IMR-90 (cell line): ENCODE data around the gene MAPKAPK5. TPM values are rescaled to one million over a fixed set of nuclear protein-coding genes. Genes with fewer than 3 reads are reported as not detected.

Experiments
- ATAC-seq: fragments of 200-7000 bp; cut with Tn5 transposase; 2 replicates; pipeline ENCODE4 v1.9.1; 2020; ENCODE audit warnings: low read depth, mild to moderate bottlenecking, moderate library complexity
- BruUV-seq: library from RNA; stranded (reverse); fragments of 400-500 nt; replicated peaks from 2 replicates; lab custom pipeline; 2021; lab: Mats Ljungman, UMichigan
- CTCF ChIA-PET: fragments of 300-600 bp; formaldehyde crosslinking; extraction: SDS; loops from one replicate; lab custom pipeline; 2021; ENCODE audit warnings: antibody characterized with exemption; lab: Yijun Ruan, JAX
- POLR2A ChIA-PET: fragments of 300-600 bp; sonication (Branson Sonifier 250); formaldehyde crosslinking; loops from one replicate; lab custom pipeline; 2022; ENCODE audit warnings: antibody characterized with exemption; ENCODE audit not compliant: unreplicated experiment; lab: Charles Lee
- DNase-seq: peaks from one replicate; pipeline ENCODE4 v3.0.0; 2013
- H2AFZ ChIP-seq: replicated peaks from 2 replicates; pipeline ENCODE3; 2013; ENCODE audit warnings: low read length, mild to moderate bottlenecking; ENCODE audit not compliant: poor library complexity
- H2AK5ac ChIP-seq: 2 replicates; pipeline ENCODE4 v1.6.1; 2013; ENCODE audit warnings: low read depth, low read length, inconsistent platforms
- H2AK9ac ChIP-seq: replicated peaks from 2 replicates; pipeline ENCODE3; 2013; ENCODE audit warnings: mild to moderate bottlenecking, low read depth, low read length, moderate library complexity; ENCODE audit not compliant: poor library complexity
- H2BK120ac ChIP-seq: 2 replicates; pipeline ENCODE4 v1.6.1; 2013; ENCODE audit warnings: low read depth, low read length, inconsistent platforms
- H2BK15ac ChIP-seq: 3 replicates; pipeline ENCODE4 v1.6.1; 2013; ENCODE audit warnings: low read depth, low read length, inconsistent platforms
- H2BK20ac ChIP-seq: 2 replicates; pipeline ENCODE4 v1.6.1; 2013; ENCODE audit warnings: low read depth, mild to moderate bottlenecking, inconsistent platforms, low read length, moderate library complexity
- H2BK5ac ChIP-seq: 2 replicates; pipeline ENCODE4 v1.6.1; 2013; ENCODE audit warnings: mild to moderate bottlenecking, low read depth, low read length, inconsistent platforms; ENCODE audit not compliant: poor library complexity, severe bottlenecking
- H3K14ac ChIP-seq: replicated peaks from 2 replicates; pipeline ENCODE4 v1.6.1; 2013; ENCODE audit warnings: low read depth, low read length, inconsistent platforms
- H3K18ac ChIP-seq: 2 replicates; pipeline ENCODE4 v1.6.1; 2013; ENCODE audit warnings: low read depth, low read length, control low read depth
- H3K23ac ChIP-seq: 2 replicates; pipeline ENCODE4 v1.6.1; 2013; ENCODE audit warnings: low read depth, low read length, inconsistent platforms
- H3K27ac ChIP-seq: 2 replicates; pipeline ENCODE4 v1.5.1; 2013; ENCODE audit warnings: mild to moderate bottlenecking, control low read depth, low read length; ENCODE audit not compliant: insufficient read depth
- H3K27me3 ChIP-seq: 2 replicates; pipeline ENCODE4 v1.6.1; 2013; ENCODE audit warnings: low read length; ENCODE audit not compliant: control insufficient read depth, insufficient read depth
- H3K36me3 ChIP-seq: 2 replicates; pipeline ENCODE4 v1.6.1; 2013; ENCODE audit warnings: low read length, mixed read lengths; ENCODE audit not compliant: control insufficient read depth, insufficient read depth
- H3K4ac ChIP-seq: 2 replicates; pipeline ENCODE4 v1.6.1; 2013; ENCODE audit warnings: low read depth, low read length, inconsistent platforms
- H3K4me1 ChIP-seq: 2 replicates; pipeline ENCODE4 v1.6.1; 2013; ENCODE audit warnings: low read length, mixed read lengths; ENCODE audit not compliant: control insufficient read depth, insufficient read depth
- H3K4me2 ChIP-seq: 2 replicates; pipeline ENCODE4 v1.6.1; 2013; ENCODE audit warnings: low read depth, mild to moderate bottlenecking, control low read depth, low read length, moderate library complexity
- H3K4me3 ChIP-seq: 2 replicates; pipeline ENCODE4 v1.5.1; 2013; ENCODE audit warnings: low read depth, mild to moderate bottlenecking, control low read depth, low read length, moderate library complexity; ENCODE audit not compliant: insufficient read depth
- H3K56ac ChIP-seq: 2 replicates; pipeline ENCODE4 v1.6.1; 2013; ENCODE audit warnings: low read length, inconsistent platforms; ENCODE audit not compliant: insufficient read depth; ENCODE audit errors: extremely low read depth
- H3K79me1 ChIP-seq, 2 experiments: 2 replicates each; pipeline ENCODE4 v1.6.1; 2013; ENCODE audit warnings: low read length in 2 of 2, inconsistent platforms in 1 of 2, low read depth in 1 of 2
- H3K9ac ChIP-seq: 2 replicates; pipeline ENCODE4 v1.6.1; 2013; ENCODE audit warnings: low read depth, low read length, control low read depth
- H3K9me1 ChIP-seq: 2 replicates; pipeline ENCODE4 v1.6.1; 2013; ENCODE audit warnings: low read length, inconsistent platforms; ENCODE audit not compliant: insufficient read depth
- H3K9me3 ChIP-seq: 2 replicates; pipeline ENCODE4 v1.6.1; 2013; ENCODE audit warnings: low read length; ENCODE audit not compliant: control insufficient read depth, insufficient read depth
- H4K20me1 ChIP-seq: 2 replicates; pipeline ENCODE4 v1.6.1; 2013; ENCODE audit warnings: low read length, inconsistent platforms; ENCODE audit not compliant: insufficient read depth
- H4K5ac ChIP-seq: 2 replicates; pipeline ENCODE4 v1.6.1; 2013; ENCODE audit warnings: mild to moderate bottlenecking, low read depth, low read length, control low read depth
- H4K8ac ChIP-seq, 2 experiments: 2 replicates each; pipeline ENCODE4 v1.6.1; 2013; ENCODE audit warnings: low read depth in 2 of 2, low read length in 2 of 2, control low read depth in 1 of 2, inconsistent platforms in 1 of 2
- H4K91ac ChIP-seq: 2 replicates; pipeline ENCODE4 v1.6.1; 2013; ENCODE audit warnings: low read depth, low read length, inconsistent platforms; ENCODE audit not compliant: insufficient read depth
- MAZ ChIP-seq: IDR thresholded peaks from 2 replicates; pipeline ENCODE4 v1.6.1; 2012; ENCODE audit warnings: low read depth, mild to moderate bottlenecking, low read length, improper control_type of control experiment, moderate library complexity, borderline replicate concordance
- SMC3 ChIP-seq: fragments of 150-350 bp; IDR thresholded peaks from 2 replicates; pipeline ENCODE4 v1.6.1; 2016; ENCODE audit warnings: low read depth, mild to moderate bottlenecking, antibody characterized with exemption, low read length, moderate library complexity
- whole genome bisulfite sequencing, 2 experiments: methylation state at CpG; one replicate each; pipeline versions ENCODE4 v1.1.5 to v1.1.7; 2013; ENCODE audit warnings: missing lambda C conversion rate in 2 of 2; ENCODE audit not compliant: insufficient read length in 1 of 2; ENCODE audit errors: extremely low coverage in 2 of 2; 5-methylcytosine and 5-hydroxymethylcytosine counted together
- dilution Hi-C: fragments of 300-500 bp; cut with HindIII; formaldehyde crosslinking; loops from one replicate; pipeline ENCODE4 v1.14.3; 2018; ENCODE audit warnings: low sequenced_read_pairs; ENCODE audit not compliant: unreplicated experiment
- in situ Hi-C: fragments of 300-500 bp; cut with MboI; formaldehyde crosslinking; loops from 3 replicates; pipeline ENCODE4 v1.14.3; 2019; ENCODE audit warnings: low sequenced_read_pairs, inconsistent platforms, mixed read lengths
- intact Hi-C: fragments of 100-400 bp; cut with micrococcal nuclease; formaldehyde crosslinking; loops from 2 replicates; pipeline ENCODE4 v1.10.0; 2022
- polyA plus RNA-seq, 3 experiments: library from polyadenylated mRNA; depleted of rRNA; stranded (reverse); fragments of >200 nt; gene quantifications; 2 replicates each; pipeline ENCODE4 v1.2.3, GENCODE V29; 2012; ENCODE audit warnings: low replicate concordance in 1 of 3
- total RNA-seq: library from RNA; depleted of rRNA; stranded (reverse); fragments of >200 nt; gene quantifications from 2 replicates; pipeline ENCODE4 v1.2.3, GENCODE V29; 2012

MAPKAPK5 gene
- total and polyA plus RNA-seq, 2 of the 4 experiments (the other 2 are of a cell fraction), result 35.0 to 44.6 TPM

DNA sequence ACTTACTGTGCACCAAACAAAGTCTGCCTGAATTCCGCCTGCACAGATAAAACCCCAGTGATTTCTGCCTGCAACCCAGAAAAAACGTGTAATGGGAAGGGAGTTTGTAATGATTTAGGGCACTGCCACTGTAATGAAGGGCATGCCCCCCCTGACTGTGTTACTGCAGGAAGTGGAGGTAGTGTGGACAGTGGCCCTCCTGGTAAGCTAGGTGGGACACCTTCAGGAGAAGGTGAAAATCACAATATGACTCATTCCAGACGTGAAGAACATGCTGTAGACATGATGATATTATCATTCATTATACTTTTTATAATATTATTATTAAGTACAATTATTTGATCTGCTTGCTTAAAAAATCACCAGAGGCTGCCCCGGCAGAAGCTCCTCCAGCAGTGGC is 59.2 kb downstream of the MAPKAPK5 start:
- H2AK9ac ChIP-seq, result no peak overlapping the region
- CTCF ChIA-PET, result no interaction called here

More for the DNA sequence above, 59.2 kb downstream of the MAPKAPK5 start:
- Histone ChIP-seq H4K20me1 (no peaks in the 10 kb centered on the region), H4K91ac (no peak overlapping the region), H3K9me1 (peaks cover 10% of the 10 kb centered on the region), H2AFZ (no peak overlapping the region), H2BK20ac (no peak overlapping the region), H3K79me1 (no peaks in the 10 kb centered on the region), H4K5ac (no peak overlapping the region), H2AK5ac (no peak overlapping the region), H3K9ac (no peak overlapping the region), H3K36me3 (peaks cover 11% of the 10 kb centered on the region), H3K27ac (no peak overlapping the region), H4K8ac (no peak overlapping the region), H3K4me3 (no peak overlapping the region), H3K4me1 (no peaks in the 10 kb centered on the region), H2BK15ac (no peak overlapping the region), H3K56ac (no peak overlapping the region), H3K18ac (no peak overlapping the region), H2BK120ac (no peak overlapping the region), H2BK5ac (no peak overlapping the region), H3K4me2 (no peak overlapping the region), H3K27me3 (no peaks in the 10 kb centered on the region), H3K9me3 (no peaks in the 10 kb centered on the region; the same call in 1 of the 2 replicates), H3K4ac (no peak overlapping the region), H3K23ac (no peak overlapping the region), H3K14ac (no peak overlapping the region)
- no peak for DNase-seq
- no peak for ATAC-seq
- no peak for TF ChIP-seq MAZ
- no peak for TF ChIP-seq SMC3
- POLR2A ChIA-PET, result no interaction called here
- 100% methylated on average over 2 of the region's 4 CpGs; no CpG with 5 or more reads in 1 of the 2 experiments for WGBS, 2 experiments
- in situ Hi-C loops, result no loop called here
- intact Hi-C loops, result no loop called here
- dilution Hi-C loops, result no loop called here
- no TSS peak for BruUV-seq
